GM15510 (cell line): ENCODE measurements around the gene CCDC30.

ENCODE experiments used
- POLR2A ChIP-seq: IDR thresholded peaks from 3 replicates; pipeline ENCODE4 v1.6.1; 2011; ENCODE audit warnings: borderline replicate concordance; ENCODE audit not compliant: insufficient read length; ENCODE audit errors: extremely low read depth

Gene CCDC30

DNA sequence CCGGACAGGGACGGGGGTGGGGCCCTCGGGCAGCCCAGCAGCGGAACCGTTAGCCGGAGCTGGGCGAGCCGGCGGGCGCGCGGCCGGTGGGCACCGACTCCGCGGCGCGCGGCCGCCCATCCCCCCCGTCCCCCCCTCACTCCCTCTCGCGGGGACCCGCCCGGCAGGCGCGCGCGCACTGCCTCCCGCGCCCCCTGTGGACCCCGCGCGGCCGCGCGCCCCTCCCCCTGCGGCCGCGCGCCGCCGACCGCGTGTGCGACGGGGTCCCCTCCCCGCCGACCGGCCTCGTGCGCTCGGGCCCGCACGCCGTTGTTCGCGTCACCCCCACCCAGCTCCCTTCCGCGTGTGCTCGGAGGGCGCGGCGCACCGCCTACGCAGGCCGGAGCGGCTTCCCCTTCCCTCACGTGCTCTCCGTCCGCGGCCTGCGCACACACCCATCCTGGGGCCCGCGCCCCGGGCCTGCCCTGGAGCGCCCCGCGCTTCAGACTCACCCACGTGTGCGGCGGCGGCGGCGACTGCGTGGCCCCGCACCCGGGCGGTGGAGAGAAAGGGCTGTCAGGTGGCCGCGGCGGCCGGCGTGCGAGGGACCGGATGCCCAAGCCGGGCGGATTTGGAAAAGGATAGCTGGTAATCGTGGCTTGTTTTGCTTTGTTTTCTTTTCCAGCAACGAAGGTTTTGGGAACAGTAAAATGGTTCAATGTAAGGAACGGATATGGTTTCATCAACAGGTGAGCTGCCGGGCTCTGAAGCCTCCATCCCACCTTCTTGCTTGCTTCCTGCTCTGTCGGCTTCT is 219.8 kb downstream of the CCDC30 start:
- peak; percentile 62 for TF ChIP-seq POLR2A

DNA sequence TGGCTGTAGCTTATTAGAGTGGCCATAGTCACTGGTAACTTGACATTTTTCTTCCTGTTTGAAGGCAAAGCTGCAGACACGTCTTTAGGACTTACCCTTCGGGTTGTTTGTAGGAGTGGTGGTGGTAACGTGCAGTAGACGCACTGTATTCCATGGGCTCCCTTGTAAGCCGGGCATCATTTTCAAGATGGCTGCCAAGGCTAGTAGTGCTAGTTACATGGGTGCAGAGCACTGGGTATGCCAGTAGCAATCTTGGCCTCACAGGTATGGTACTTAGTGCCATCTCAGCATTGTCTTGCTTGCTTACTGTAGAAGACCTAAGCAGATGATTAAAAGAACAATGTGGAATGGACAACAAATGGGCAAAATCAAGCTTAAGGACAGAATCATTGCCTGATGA is 221.1 kb downstream of the CCDC30 start:
- no peak for TF ChIP-seq POLR2A

DNA sequence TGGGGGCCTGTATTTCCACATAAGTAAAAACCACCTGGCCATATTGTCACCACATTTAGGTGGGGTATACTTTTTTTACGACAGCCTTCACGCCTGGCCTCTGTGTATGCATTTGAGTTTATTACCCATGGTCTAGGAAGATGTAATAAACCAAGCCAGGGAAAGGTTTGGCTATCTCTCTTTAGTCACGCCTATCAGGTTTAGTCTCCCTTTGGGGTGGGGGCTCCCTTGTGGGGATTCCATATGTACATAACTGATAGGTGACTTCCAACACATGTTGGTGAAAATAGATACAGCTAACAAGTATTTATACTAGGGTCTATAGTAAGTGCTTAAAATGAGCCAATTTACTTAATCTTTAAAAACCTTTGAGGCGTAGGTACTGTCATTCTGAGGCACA is 223.3 kb downstream of the CCDC30 start:
- no peak for TF ChIP-seq POLR2A

DNA sequence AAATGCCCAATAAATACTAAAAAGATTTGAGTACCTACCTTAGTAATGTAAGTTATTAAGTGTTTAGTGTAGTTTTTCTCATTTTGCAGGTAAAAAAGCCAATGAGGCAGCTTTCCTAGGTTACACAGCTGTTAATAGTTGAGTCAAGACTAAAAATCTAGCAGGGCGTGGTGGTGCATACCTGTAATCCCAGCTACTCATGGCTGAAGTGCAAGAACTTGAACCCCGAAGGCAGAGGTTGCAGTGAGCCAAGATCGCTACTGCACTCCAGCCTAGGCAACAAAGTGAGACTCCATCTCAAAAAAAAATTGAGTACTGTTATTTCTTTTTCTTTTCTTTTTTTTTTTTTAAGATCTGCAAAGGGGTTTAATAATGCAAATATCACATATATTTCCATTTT is 226.8 kb downstream of the CCDC30 start:
- no peak for TF ChIP-seq POLR2A

DNA sequence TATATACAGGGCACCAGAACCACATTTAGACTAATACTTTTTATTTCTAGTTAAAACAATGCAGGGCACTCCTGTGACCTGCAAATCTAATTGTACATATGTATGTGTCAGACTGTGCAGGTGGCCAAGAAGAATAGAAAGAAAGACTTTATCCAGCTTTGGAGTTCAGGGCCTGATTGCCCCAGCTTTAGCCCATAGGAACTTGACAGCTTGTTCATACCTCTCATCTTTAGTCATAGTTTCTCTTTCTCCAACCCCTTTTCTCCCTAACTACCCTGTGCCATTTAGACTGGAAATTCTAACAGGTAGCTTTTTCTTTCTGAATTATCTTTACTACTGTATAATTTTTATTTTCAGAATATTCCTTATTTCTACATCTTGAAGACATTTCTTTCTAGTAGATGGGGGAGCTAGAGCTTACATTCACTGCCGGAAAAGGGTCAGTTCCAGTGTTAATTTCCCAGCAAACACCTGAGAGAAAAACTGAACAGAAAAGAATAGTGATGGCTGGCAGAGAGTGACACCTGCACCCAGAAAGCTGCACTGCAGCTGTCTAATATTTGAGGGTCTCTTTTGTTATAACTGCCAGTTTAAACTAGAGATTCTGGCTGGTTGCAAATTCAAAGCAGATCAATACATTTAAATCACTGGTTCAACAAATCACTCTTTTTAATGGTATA is 227.5 kb downstream of the CCDC30 start:
- TF ChIP-seq POLR2A, result no peak

GRCh38 chr1:42691157-42691498 is 228.0 kb downstream of the CCDC30 start:
- TF ChIP-seq POLR2A, result no peak

- TF ChIP-seq POLR2A, result no peak
Measured at GRCh38 chr1:42692461-42692860, 229.4 kb downstream of the CCDC30 start.

GRCh38 chr1:42692911-42693310 is 229.8 kb downstream of the CCDC30 start:
- no peak for TF ChIP-seq POLR2A

GRCh38 chr1:42698081-42698813 is 235.2 kb downstream of the CCDC30 start:
- TF ChIP-seq POLR2A, result no peak

DNA sequence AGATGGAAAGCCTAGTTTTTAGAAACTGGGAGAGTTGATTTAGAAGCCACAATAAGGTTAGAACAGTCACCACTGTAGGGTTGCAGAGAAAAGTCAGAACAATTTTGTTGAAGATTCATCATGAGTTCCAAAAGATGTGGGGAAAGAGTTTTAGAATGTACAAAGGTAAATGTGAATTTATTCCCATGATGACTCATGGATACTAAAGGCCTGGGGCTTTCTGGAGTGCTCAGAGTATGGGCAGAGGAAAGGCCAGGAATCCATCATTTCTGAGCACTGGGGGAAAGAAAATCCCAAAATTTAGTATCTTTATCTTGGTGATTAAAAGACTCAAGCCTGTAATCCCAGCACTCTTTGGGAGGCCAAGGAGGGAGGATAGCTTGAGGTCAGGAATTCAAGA is 236.9 kb downstream of the CCDC30 start:
- TF ChIP-seq POLR2A, result no peak

DNA sequence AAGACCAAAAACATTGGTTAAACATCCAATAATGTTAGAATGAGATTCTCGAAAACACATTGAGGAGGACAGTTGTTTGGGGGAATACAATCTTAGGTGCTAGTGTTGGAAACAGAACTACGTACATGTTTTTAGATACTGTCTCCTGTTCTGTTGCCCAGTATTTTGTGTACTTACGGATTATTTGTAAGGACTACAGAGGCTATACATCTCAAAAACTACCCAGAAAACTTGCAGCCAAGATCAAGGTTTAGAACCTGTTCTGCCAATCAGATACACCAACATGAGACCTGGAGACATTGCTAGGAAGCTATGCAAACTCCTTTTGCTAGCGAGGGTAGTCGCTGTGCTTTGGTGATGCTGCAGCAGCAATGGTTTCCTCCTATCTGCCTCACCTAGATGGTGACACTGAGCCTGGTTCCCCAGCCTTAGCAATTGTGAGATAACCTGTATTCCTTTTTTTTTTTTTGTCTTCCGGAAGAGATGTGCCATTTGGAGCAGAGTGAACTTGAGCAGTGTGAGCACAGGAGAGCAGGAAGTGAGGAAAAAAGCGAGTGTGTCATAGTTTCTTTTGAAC is 240.9 kb downstream of the CCDC30 start:
- TF ChIP-seq POLR2A, result peak; percentile 10
